GM19372 (cell line): ENCODE measurements around the gene PARG.
"Not testable (repeated sequence)": the region's sequence is repeated elsewhere in the genome, so short reads cannot be mapped to it uniquely, and the experiment has no call there.

ENCODE experiments used
- ATAC-seq: cut with Tn5 transposase; IDR thresholded peaks from one replicate; pipeline ENCODE4 v1.9.1; 2021; ENCODE audit warnings: mild to moderate bottlenecking, low read depth, moderate library complexity; ENCODE audit not compliant: unreplicated experiment

Gene PARG

DNA sequence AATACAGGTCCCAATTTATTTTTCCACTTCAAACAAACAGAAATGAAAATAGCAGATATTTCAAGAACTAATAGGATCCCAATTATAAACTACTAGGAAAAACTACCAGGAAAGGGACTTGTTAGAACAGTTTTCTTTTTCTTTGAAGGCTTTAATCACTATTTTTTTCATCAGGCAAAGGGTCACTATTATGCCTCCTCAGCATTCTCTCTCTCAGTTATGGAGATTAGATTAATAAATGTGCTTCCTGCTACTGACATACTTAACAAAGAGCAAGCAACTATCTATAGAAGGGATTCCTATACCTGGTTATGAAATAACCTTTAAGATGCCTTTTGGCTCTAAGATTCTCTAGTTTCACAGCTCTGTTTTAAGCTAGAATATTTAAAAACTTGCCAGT, 108.7 kb downstream of the PARG start:
- no peak for ATAC-seq

DNA sequence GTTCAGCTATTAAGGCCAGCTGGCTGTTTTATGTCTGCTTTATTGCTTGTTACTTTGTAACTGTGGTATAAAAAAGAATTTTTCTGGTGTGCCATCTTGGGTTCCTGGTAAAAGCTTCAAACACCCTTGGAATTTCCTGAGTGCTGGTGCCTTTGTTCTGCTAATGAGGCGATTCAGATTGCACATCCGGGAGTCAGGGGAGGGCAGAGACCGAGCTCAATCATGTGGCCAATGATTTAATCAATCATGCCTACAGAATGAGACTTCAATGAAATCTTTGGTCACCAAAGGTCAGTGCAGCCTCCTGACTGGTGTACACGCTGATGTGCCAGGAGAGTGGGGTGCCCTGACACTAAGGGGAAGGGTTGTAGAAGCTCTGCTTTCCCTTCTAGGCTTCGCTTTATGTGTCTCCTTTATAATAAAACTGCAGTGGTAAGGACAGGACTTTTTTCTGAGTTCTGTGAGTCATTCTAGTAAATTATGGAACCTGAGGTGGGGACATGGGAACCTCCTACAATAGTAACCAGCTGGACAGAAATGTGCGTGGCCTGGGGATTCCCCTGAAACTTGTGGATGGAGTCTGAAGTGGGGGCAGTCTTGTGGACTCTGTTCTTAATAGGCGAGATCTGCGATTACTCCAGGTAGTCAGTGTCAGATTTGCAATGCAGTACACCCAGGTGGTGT, 110.3 kb downstream of the PARG start:
- ATAC-seq, result no peak

GRCh38 chr10:49830846-49831245, 111.0 kb downstream of the PARG start:
- ATAC-seq, result no peak

DNA sequence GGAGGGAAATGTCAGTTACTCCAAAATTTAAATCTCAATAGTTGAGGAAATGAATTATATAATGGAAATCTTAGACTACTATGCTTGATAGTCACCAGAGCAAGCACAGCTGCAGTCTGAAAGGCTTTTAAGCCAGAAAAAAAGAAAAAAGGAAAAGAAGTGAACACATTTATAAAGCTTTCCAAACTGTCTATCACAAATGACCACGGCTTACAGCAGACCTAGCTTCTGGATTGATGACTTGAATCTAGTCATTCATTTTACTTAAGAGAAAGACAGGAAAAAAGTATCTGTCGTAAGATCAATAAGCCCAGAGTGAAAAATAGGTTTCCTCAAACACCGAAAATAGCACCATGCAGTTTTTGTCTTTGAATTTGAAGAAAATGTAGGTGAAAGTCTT, 111.8 kb downstream of the PARG start:
- no peak for ATAC-seq

- no peak for ATAC-seq
Observed at GRCh38 chr10:49827297-49827696, 114.5 kb downstream of the PARG start.

- no peak for ATAC-seq
Observed at GRCh38 chr10:49819234-49819958, 122.4 kb downstream of the PARG start.

DNA sequence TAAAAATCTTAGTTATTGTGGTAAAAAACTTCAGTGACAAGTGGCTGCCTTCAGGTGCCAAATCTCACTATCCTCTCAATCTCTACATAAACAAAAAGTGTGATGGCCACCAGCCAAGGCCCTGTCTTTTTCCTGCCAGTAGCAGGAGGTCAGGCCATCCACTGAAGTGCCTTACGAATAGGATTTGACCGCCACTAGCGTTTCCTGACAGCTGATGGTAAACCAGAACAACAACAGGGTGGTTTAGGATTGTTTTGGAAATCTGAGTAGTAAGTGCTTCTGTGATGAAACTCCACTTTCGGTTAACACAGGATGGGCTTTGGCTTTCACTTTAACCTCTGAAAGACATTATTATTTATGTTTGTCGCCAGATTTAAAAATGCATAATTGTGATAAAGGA, 124.0 kb downstream of the PARG start:
- no peak for ATAC-seq

DNA sequence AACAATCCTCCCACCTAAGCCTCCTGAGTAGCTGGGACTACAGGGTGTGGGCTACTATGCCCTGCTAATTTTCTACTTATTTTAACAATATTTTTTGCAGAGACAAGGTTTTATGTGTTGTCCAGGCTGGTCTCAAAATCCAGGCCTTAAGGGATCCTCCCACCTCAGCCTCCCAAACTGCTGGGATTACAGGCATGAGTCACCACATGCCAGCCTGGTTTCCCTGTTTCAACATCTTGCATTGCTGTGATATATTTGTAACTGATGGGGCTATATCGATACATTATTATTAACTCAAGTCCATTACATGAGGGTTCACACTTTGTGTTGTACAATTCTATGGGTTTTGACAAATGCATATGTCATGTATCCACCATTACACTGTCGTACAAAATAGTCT, 137.8 kb downstream of the PARG start:
- ATAC-seq, result no peak

- no peak for ATAC-seq
Observed at GRCh38 chr10:49798275-49798674, 143.6 kb downstream of the PARG start.

DNA sequence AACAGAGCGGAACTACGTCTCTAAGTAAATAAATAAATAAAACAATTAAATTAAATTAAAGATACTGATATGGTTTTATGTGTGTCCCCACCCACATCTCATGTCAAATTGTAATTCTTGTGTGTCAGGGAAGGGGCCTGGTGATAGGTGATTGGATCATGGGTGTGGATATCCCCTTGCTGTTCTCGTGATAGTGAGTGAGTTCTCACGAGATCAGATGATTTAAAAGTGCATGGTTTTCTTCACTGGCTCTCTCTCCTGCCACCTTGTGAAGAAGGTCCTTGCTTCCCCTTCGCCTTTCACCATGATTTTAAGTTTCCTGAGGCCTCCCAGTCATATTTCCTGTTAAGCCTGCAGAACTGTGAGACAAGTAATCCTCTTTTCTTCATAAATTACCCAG, 150.7 kb downstream of the PARG start:
- no peak for ATAC-seq

- no peak for ATAC-seq
Observed at GRCh38 chr10:49784681-49785080, 157.1 kb downstream of the PARG start.

- ATAC-seq, result no peak
Observed at GRCh38 chr10:49783645-49784044, 158.2 kb downstream of the PARG start.

- ATAC-seq, result no peak
Observed at GRCh38 chr10:49781247-49781646, 160.6 kb downstream of the PARG start.

GRCh38 chr10:49778197-49778596, 163.6 kb downstream of the PARG start:
- ATAC-seq, result no peak

DNA sequence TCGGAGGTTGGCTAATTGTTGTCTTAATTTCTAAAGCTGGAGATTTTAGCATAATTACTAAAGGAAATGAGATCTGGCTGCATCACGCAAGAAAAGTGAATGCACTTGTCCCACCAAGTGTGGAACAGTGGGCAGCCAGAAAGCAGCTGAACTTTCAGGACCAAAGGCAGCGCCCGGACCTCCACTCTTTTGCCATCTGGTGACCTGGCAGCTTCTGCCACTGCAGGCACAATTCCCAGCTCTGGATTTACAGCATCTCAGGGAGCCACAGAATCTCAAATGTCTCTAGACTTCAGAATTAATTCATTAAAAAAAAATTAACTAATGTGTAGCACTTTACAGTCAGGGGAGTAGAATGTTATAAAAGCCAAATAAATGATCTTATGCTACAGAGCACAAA, 165.0 kb downstream of the PARG start:
- no peak for ATAC-seq

DNA sequence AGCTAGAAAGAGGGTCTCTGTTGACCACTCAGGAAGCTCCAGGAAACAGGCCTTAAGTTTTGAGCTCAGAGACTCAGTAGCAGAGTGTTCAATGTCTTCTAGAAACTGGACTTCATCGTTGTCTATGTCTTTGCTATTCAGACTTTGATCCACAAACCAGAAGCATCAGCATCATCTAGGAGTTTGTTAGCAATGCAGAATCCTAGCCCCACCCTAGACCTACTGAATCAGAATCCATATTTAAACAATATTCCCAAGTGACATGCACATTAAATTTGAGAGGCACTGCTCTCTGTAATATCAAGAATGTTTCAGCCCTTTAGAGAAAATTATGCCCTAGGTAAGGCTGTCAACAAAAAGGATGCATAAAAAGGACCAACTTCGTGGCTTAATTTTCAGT, 166.8 kb downstream of the PARG start:
- ATAC-seq, result no peak

DNA sequence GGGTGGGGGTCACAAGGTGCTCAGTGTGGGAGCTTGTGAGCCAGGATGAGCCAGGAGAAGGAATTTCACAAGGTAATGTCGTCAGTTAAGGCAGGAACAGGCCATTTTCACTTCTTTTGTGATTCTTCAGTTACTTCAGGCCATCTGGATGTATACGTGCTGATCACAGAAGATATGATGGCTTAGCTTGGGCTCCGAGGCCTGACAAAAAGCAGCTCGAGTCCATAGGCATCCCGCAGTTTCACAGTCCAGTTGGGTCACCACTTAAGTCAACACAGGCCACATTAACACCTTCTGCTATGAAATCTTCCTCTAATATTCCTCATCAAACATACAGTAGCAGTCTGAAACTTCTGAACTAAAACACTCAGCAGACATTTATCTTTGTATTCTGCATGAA, 168.9 kb downstream of the PARG start:
- ATAC-seq, result not testable (repeated sequence)

DNA sequence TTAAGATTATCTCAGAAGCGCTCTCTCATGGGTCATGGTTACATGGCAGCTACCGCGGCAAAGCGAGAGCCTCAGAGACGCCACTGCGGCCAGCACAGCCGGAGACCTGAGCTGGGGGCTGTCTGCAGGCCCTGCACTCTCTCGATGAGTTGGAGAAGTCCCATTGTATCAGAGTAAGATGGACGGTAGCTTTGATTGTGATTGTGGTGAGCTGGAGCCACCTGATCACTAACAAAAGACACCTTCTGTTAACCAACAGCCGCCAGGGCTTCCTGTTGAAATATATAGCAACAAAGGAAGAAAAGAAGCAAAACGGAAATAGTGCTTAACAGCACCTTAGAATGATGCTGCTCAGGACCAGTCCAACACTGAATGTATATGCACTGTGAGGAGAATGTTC, 170.8 kb downstream of the PARG start:
- not testable (repeated sequence) for ATAC-seq

- ATAC-seq, result no peak
Observed at GRCh38 chr10:49769692-49770091, 172.1 kb downstream of the PARG start.

- ATAC-seq, result no peak
Observed at GRCh38 chr10:49768731-49769130, 173.1 kb downstream of the PARG start.

GRCh38 chr10:49768329-49768728, 173.5 kb downstream of the PARG start:
- ATAC-seq, result no peak
